Ovary (tissue), 3 donors: Measurements from ENCODE around the gene CPEB4.

Source experiments
- EP300 ChIP-seq: sonication (generic); formaldehyde crosslinking; IDR thresholded peaks from one replicate; pipeline ENCODE4 v1.6.1; 2017; ENCODE audit warnings: antibody characterized with exemption
- POLR2A ChIP-seq: fragments of 450-650 bp; IDR thresholded peaks from one replicate; pipeline ENCODE4 v1.6.1; 2017; ENCODE audit warnings: antibody characterized with exemption, mild to moderate bottlenecking, moderate library complexity
- TF ChIP-seq, protein P1 (sequence below), 3 donors: fragments of 450-650 bp in 2 of 3; fragments of 200-600 bp in 1 of 3; IDR thresholded peaks; one replicate each; pipeline versions ENCODE4 v1.5.1 to v1.8.0; 2016 to 2022; ENCODE audit warnings: antibody characterized with exemption in 3 of 3, mild to moderate bottlenecking in 1 of 3
- donor health status: DM: no; HTN: no; CAD: no.

DNA sequence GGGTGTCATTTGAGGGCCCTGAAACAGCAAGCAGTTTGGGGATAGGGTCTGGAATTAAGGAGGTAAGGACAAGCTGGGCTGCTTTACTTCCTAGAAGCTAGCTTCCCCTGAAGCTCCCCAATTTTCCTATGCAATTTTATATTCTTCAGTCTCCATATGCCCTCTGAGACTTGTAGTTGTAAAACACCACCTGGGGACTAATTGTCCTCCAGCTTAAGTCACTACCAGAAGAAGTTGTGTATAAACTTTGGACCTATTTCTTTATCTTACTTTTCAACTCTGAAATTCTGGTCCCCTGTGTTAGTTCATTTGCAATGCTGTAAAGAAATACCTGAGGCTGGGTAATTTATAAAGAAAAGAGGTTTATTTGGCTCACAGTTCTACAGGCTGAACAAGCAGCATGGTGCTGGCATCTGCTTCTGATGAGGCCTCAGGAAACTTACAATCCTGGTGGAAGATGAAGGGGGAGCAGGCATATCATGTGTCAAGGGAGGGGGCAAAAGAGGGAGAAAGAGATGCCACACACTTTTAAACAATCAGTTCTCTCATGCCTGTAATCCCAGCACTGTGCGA lies 41.1 kb upstream of the CPEB4 start:
- TF ChIP-seq, protein P1, sequence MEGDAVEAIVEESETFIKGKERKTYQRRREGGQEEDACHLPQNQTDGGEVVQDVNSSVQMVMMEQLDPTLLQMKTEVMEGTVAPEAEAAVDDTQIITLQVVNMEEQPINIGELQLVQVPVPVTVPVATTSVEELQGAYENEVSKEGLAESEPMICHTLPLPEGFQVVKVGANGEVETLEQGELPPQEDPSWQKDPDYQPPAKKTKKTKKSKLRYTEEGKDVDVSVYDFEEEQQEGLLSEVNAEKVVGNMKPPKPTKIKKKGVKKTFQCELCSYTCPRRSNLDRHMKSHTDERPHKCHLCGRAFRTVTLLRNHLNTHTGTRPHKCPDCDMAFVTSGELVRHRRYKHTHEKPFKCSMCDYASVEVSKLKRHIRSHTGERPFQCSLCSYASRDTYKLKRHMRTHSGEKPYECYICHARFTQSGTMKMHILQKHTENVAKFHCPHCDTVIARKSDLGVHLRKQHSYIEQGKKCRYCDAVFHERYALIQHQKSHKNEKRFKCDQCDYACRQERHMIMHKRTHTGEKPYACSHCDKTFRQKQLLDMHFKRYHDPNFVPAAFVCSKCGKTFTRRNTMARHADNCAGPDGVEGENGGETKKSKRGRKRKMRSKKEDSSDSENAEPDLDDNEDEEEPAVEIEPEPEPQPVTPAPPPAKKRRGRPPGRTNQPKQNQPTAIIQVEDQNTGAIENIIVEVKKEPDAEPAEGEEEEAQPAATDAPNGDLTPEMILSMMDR (IDR thresholded peaks at IDR 0.05), result no peak
- TF ChIP-seq POLR2A (no peak), EP300 (no peak)
